HCT116 (cell line): Measurements from ENCODE around the gene SUFU. TPM values are rescaled to one million over a fixed set of nuclear protein-coding genes. Genes with fewer than 3 reads are reported as not detected.

ENCODE experiments used
- ATAC-seq: fragments of 200-7000 bp; cut with Tn5 transposase; 2 replicates; pipeline ENCODE4 v1.9.1; 2020; ENCODE audit warnings: mild to moderate bottlenecking, moderate library complexity
- BruUV-seq: library from RNA; stranded (reverse); fragments of 400-500 nt; replicated peaks from 2 replicates; lab custom pipeline; 2021; lab: Mats Ljungman, UMichigan
- CTCF ChIA-PET: fragments of 300-600 bp; sonication (Branson Sonifier 250); formaldehyde crosslinking; loops from one replicate; lab custom pipeline; 2021; ENCODE audit warnings: antibody characterized with exemption; lab: Charles Lee
- POLR2A ChIA-PET: fragments of 300-600, 350-600 bp; sonication (Branson Sonifier 250); formaldehyde crosslinking; loops from one replicate; lab custom pipeline; 2021; ENCODE audit warnings: antibody characterized with exemption; lab: Charles Lee
- RAD21 ChIA-PET, 2 experiments: fragments of 300-600 bp; sonication (Branson Sonifier 250); formaldehyde crosslinking; loops; one replicate each; lab custom pipeline; 2023; ENCODE audit warnings: low total read pairs in 2 of 2; ENCODE audit not compliant: uncharacterized antibody in 2 of 2, unreplicated experiment in 2 of 2, low non-redundant PET in 1 of 2; lab: Charles Lee
- DNase-seq: peaks from one replicate; pipeline ENCODE4 v3.0.0-alpha.2; 2010; ENCODE audit warnings: low read depth, low spot score
- H2AFZ ChIP-seq: fragments of 200-600 bp; shearing (Covaris generic), sonication (generic); 2 replicates; pipeline ENCODE4 v1.6.1; 2017; ENCODE audit warnings: low read depth, mixed run types, mixed read lengths, antibody characterized with exemption, low read length; ENCODE audit not compliant: poor library complexity, severe bottlenecking
- H3K27ac ChIP-seq: 2 replicates; pipeline ENCODE4 v1.5.1; 2012; ENCODE audit warnings: low read depth, low read length
- H3K27me3 ChIP-seq: fragments of 200-600 bp; sonication (generic); 2 replicates; pipeline ENCODE4 v1.6.1; 2016; ENCODE audit warnings: mixed run types, low read length, mixed read lengths; ENCODE audit not compliant: insufficient read depth
- H3K36me3 ChIP-seq, 2 experiments: fragments of 200-500 bp in 1 of 2; fragments of 200-600 bp in 1 of 2; sonication (Bioruptor generic) in 1 of 2; sonication (generic) in 1 of 2; 2 replicates each; pipeline versions ENCODE4 v1.5.1 to v1.6.1; 2014 to 2016; ENCODE audit warnings: low read length in 2 of 2, inconsistent platforms in 1 of 2, mixed read lengths in 1 of 2, mixed run types in 1 of 2; ENCODE audit not compliant: insufficient read depth in 2 of 2, control insufficient read depth in 1 of 2
- H3K4me1 ChIP-seq, 2 experiments: fragments of 200-600 bp in 1 of 2; sonication (generic) in 1 of 2; 2 replicates each; pipeline versions ENCODE4 v1.5.1 to v1.6.1; 2012 to 2017; ENCODE audit warnings: low read length in 2 of 2, inconsistent platforms in 1 of 2, mild to moderate bottlenecking in 1 of 2, mixed read lengths in 1 of 2, mixed run types in 1 of 2, moderate library complexity in 1 of 2; ENCODE audit not compliant: insufficient read depth in 2 of 2, control insufficient read depth in 1 of 2
- H3K4me2 ChIP-seq: fragments of 200-600 bp; sonication (generic); 2 replicates; pipeline ENCODE4 v1.6.1; 2017; ENCODE audit warnings: mixed run types, low read length, mixed read lengths
- H3K4me3 ChIP-seq, 2 experiments: fragments of 200-600 bp in 1 of 2; sonication (generic) in 1 of 2; replicated peaks in 1 of 2; 2 replicates each; pipeline ENCODE4 v1.5.1; 2011 to 2016; ENCODE audit warnings: low read length in 2 of 2, control low read depth in 1 of 2, low read depth in 1 of 2, mild to moderate bottlenecking in 1 of 2, mixed read lengths in 1 of 2, mixed run types in 1 of 2
- H3K79me2 ChIP-seq: fragments of 200-600 bp; sonication (generic); 2 replicates; pipeline ENCODE4 v1.6.1; 2017; ENCODE audit warnings: mild to moderate bottlenecking, mixed run types, low read length, moderate library complexity, mixed read lengths; ENCODE audit not compliant: insufficient read depth
- H3K9ac ChIP-seq: fragments of 200-600 bp; sonication (generic); 2 replicates; pipeline ENCODE4 v1.6.1; 2016; ENCODE audit warnings: low read length, mixed read lengths
- H3K9me2 ChIP-seq: fragments of 200-600 bp; sonication (generic), shearing (Covaris generic); 2 replicates; pipeline ENCODE4 v1.6.1; 2017; ENCODE audit warnings: mixed run types, mild to moderate bottlenecking, moderate library complexity; ENCODE audit not compliant: insufficient read depth
- H3K9me3 ChIP-seq, 2 experiments: fragments of 200-500 bp in 1 of 2; fragments of 200-600 bp in 1 of 2; sonication (Bioruptor generic) in 1 of 2; sonication (generic) in 1 of 2; 2 replicates each; pipeline ENCODE4 v1.6.1; 2014 to 2017; ENCODE audit warnings: low read length in 2 of 2, mixed read lengths in 2 of 2, inconsistent platforms in 1 of 2, low read depth in 1 of 2, mild to moderate bottlenecking in 1 of 2, mixed run types in 1 of 2, moderate library complexity in 1 of 2; ENCODE audit not compliant: control insufficient read depth in 1 of 2, insufficient read depth in 1 of 2
- H4K20me1 ChIP-seq: fragments of 200-600 bp; sonication (generic), shearing (Covaris generic); 2 replicates; pipeline ENCODE4 v1.6.1; 2017; ENCODE audit warnings: mixed run types, mild to moderate bottlenecking, moderate library complexity; ENCODE audit not compliant: insufficient read depth
- FOSL1 ChIP-seq: IDR thresholded peaks from 2 replicates; pipeline ENCODE4 v1.6.1; 2012; ENCODE audit warnings: low read depth
- POLR2AphosphoS5 ChIP-seq: IDR thresholded peaks from 2 replicates; pipeline ENCODE4 v1.6.1; 2011; ENCODE audit warnings: mild to moderate bottlenecking, low read depth, low read length, moderate library complexity
- SP1 ChIP-seq: IDR thresholded peaks from 2 replicates; pipeline ENCODE4 v1.6.1; 2012; ENCODE audit warnings: low read depth
- YY1 ChIP-seq: IDR thresholded peaks from 2 replicates; pipeline ENCODE4 v1.6.1; 2011; ENCODE audit warnings: low read length, low read depth, moderate library complexity, mild to moderate bottlenecking; ENCODE audit not compliant: insufficient replicate concordance; ENCODE audit errors: extremely low read depth
- ZNF274 ChIP-seq: fragments of 200-500 bp; sonication (Bioruptor generic); IDR thresholded peaks from 2 replicates; pipeline ENCODE4 v1.6.1; 2014; ENCODE audit warnings: mild to moderate bottlenecking, low read depth, low read length, inconsistent platforms
- intact Hi-C: fragments of 100-400 bp; cut with micrococcal nuclease; formaldehyde crosslinking; loops from 2 replicates; pipeline ENCODE4 v1.10.0; 2022
- total RNA-seq: library from RNA; stranded (reverse); gene quantifications from one replicate; pipeline ENCODE4 v1.2.1, GENCODE V29; 2021; ENCODE audit not compliant: unreplicated experiment
- TF ChIP-seq, protein P1 (sequence below): IDR thresholded peaks from 2 replicates; pipeline ENCODE4 v1.6.1; 2011; ENCODE audit warnings: mild to moderate bottlenecking, low read length, moderate library complexity; ENCODE audit not compliant: insufficient replicate concordance; ENCODE audit errors: extremely low read depth
- TF ChIP-seq, protein P2 (sequence below), 3 experiments: fragments of 200-600 bp in 1 of 3; sonication (generic) in 1 of 3; IDR thresholded peaks in 2 of 3; conservative IDR thresholded peaks in 1 of 3; 2 replicates each; pipeline ENCODE4 v1.5.1; 2012 to 2017; ENCODE audit warnings: low read depth in 2 of 3, low read length in 2 of 3, antibody characterized with exemption in 1 of 3, borderline replicate concordance in 1 of 3, control low read depth in 1 of 3, mild to moderate bottlenecking in 1 of 3, mixed read lengths in 1 of 3, mixed run types in 1 of 3, moderate library complexity in 1 of 3; ENCODE audit not compliant: insufficient read depth in 1 of 3

Gene SUFU
- total RNA-seq, 1 experiment from 2014 or later: 18.8 TPM

DNA sequence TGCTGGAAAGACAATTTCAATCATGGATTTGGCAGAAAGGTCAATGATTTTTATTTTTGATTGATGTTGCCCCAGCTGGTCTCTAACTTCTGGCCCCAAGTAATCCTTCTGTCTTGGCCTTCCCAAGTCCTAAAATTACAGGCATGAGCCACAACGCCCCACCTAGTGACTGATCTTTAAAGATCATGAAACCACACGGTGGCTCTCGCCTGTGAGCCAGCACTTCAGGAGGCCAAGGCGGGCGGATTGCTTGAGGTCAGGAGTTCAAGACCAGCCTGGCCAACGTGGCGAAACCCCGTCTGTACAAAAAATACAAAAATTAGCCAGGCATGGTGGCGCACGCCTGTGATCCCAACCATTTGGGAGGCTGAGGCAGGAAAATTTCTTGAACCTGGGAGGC is 39.8 kb upstream of the SUFU start:
- TF ChIP-seq ZNF274 (no peak), SP1 (no peak), YY1 (no peak), POLR2AphosphoS5 (no peak), FOSL1 (no peak)
- TF ChIP-seq, protein P1, sequence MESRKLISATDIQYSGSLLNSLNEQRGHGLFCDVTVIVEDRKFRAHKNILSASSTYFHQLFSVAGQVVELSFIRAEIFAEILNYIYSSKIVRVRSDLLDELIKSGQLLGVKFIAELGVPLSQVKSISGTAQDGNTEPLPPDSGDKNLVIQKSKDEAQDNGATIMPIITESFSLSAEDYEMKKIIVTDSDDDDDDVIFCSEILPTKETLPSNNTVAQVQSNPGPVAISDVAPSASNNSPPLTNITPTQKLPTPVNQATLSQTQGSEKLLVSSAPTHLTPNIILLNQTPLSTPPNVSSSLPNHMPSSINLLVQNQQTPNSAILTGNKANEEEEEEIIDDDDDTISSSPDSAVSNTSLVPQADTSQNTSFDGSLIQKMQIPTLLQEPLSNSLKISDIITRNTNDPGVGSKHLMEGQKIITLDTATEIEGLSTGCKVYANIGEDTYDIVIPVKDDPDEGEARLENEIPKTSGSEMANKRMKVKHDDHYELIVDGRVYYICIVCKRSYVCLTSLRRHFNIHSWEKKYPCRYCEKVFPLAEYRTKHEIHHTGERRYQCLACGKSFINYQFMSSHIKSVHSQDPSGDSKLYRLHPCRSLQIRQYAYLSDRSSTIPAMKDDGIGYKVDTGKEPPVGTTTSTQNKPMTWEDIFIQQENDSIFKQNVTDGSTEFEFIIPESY: no peak
- TF ChIP-seq, protein P2, sequence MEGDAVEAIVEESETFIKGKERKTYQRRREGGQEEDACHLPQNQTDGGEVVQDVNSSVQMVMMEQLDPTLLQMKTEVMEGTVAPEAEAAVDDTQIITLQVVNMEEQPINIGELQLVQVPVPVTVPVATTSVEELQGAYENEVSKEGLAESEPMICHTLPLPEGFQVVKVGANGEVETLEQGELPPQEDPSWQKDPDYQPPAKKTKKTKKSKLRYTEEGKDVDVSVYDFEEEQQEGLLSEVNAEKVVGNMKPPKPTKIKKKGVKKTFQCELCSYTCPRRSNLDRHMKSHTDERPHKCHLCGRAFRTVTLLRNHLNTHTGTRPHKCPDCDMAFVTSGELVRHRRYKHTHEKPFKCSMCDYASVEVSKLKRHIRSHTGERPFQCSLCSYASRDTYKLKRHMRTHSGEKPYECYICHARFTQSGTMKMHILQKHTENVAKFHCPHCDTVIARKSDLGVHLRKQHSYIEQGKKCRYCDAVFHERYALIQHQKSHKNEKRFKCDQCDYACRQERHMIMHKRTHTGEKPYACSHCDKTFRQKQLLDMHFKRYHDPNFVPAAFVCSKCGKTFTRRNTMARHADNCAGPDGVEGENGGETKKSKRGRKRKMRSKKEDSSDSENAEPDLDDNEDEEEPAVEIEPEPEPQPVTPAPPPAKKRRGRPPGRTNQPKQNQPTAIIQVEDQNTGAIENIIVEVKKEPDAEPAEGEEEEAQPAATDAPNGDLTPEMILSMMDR (IDR thresholded peaks at IDR 0.05 in 2 of 3, conservative IDR thresholded peaks at IDR 0.05 in 1 of 3; ENCODE audit: borderline replicate concordance in 1 of 3, insufficient read depth in 1 of 3, low read depth in 2 of 3, low read length in 2 of 3): peak in 1 of 3 experiments; percentile 17; a peak in 2 of 6 replicates
- TF ChIP-seq, all 23 proteins: peak for 1
- ChIA-PET RAD21 (interaction anchor here in 1 of 2 experiments (0.6 kb wide), 1 partner anchor 11 kb away, joined by 3 read pairs; no protein-coding TSS in a partner anchor), POLR2A (interaction anchor here (0.9 kb wide), 1 partner anchor 14 kb away, joined by 3 read pairs; no protein-coding TSS in a partner anchor), CTCF (interaction anchor here (0.7 to 1.4 kb wide), 2 partner anchors 59 to 120 kb away, joined by 3 read pairs; no protein-coding TSS in a partner anchor)
- Histone ChIP-seq H3K4me3 (peak overlapping the region; percentile 31 to 72), H3K4me2 (peak overlapping the region; percentile 93), H3K4me1 (peaks cover 35 to 49% of the 10 kb centered on the region in 2 experiments), H3K79me2 (peaks cover 38% of the 10 kb centered on the region; the same call in 1 of the 2 replicates), H2AFZ (no peak overlapping the region), H3K27me3 (no peaks in the 10 kb centered on the region), H3K9ac (peak overlapping the region; percentile 84), H3K9me2 (no peaks in the 10 kb centered on the region), H4K20me1 (no peaks in the 10 kb centered on the region), H3K36me3 (no peaks in the 10 kb centered on the region; a peak in 1 of 4 replicates), H3K27ac (peak overlapping the region; percentile 59), H3K9me3 (no peaks in the 10 kb centered on the region)
- DNase-seq (no peak), ATAC-seq (peak; percentile 18; the same call in 1 of the 2 replicates)
- intact Hi-C loops: loop anchor here (5.0 kb wide), 2 partner anchors 42 to 232 kb away; partner anchors contain the start of gene FBXL15
- TSS peak; percentile 28 for BruUV-seq
